ENCODE data around the gene RIC3. TPM values are rescaled to one million over a fixed set of nuclear protein-coding genes. Genes with fewer than 3 reads are reported as not detected.

The RIC3 gene
- total and polyA plus RNA-seq, 2 donors (not counting 3 experiments of a cell fraction or from before 2014, with no cell fraction given), result not detected

DNA sequence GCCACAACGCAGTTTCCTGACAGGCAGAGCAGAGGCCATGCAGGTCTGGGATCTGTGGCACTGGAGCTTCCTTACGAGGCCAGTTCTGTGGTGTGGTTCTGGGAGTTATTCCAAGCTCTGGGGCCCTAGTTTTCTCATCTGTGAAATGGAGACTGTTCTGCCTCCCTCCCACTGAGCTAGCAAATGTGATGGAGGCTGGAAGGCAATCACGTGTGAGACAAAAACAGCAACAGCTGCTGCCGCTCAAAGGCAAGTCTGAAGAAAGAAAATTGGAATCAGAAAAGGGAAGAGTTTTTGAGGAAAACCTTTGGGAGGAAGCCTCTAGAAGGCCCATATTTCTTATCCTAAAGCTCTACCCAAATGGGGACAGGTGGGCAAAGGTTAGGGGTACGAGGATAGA is 8.3 kb upstream of the RIC3 start:
- no peaks in the 10 kb centered on the region for H3K9me1 ChIP-seq (replicated peaks; ENCODE audit: control insufficient read depth, extremely low read depth, insufficient read depth, low read length)
- dilution Hi-C loops (cut with MboI; ENCODE audit: extremely low pct_ligation_motif_present, low sequenced_read_pairs) (no loop called here), intact Hi-C loops (cut with micrococcal nuclease) (no loop called here)
- H2AFZ ChIP-seq (ENCODE audit: low read depth, low read length), result no peak overlapping the region
- H3K79me2 ChIP-seq (ENCODE audit: control insufficient read depth, insufficient read depth, low read length), result no peaks in the 10 kb centered on the region
- FAIRE-seq, result no peak
- H3K9ac ChIP-seq (replicated peaks; ENCODE audit: extremely low read depth, insufficient read depth, low read length), result no peak overlapping the region
- H4K20me1 ChIP-seq (replicated peaks; ENCODE audit: control insufficient read depth, extremely low read depth, insufficient read depth, low read length), result no peaks in the 10 kb centered on the region
- H3K9me3 ChIP-seq (replicated peaks; ENCODE audit: control insufficient read depth, insufficient read depth, low read length), result no peaks in the 10 kb centered on the region
- POLR2A ChIA-PET, result no interaction called here
- H3K36me3 ChIP-seq (ENCODE audit: control insufficient read depth in 2 of 2, extremely low read depth in 1 of 2, insufficient read depth in 2 of 2, low read length in 2 of 2), result no peaks in the 10 kb centered on the region
- no TSS peak for BruUV-seq (replicated peaks)
- no peak overlapping the region for H3K4me3 ChIP-seq (replicated peaks in 1 of 3; ENCODE audit: insufficient read depth in 1 of 3, low read depth in 1 of 3, low read length in 3 of 3)
- CTCF ChIA-PET, result no interaction called here
- no peak for DNase-seq (ENCODE audit: low read depth, low spot score)
- no peak overlapping the region for H3K27ac ChIP-seq (ENCODE audit: insufficient read depth, low read depth, low read length)
- peaks cover 0 to 4% of the 10 kb centered on the region in 2 experiments for H3K27me3 ChIP-seq (ENCODE audit: control insufficient read depth in 2 of 2, insufficient read depth in 2 of 2, low read length in 2 of 2)
- no peak overlapping the region for H3K4me2 ChIP-seq (ENCODE audit: insufficient read depth, low read length)
- TF ChIP-seq MYC (IDR thresholded peaks at IDR 0.05; ENCODE audit: low read depth, low read length) (no peak), GATA2 (IDR thresholded peaks at IDR 0.05; ENCODE audit: insufficient read depth, insufficient read length, low read depth, low read length) (no peak), POLR2AphosphoS5 (IDR thresholded peaks at IDR 0.05; ENCODE audit: insufficient read depth, low read depth, low read length) (no peak), POLR2A (IDR thresholded peaks at IDR 0.05; ENCODE audit: low read depth, low read length) (no peak), CTCF (IDR thresholded peaks at IDR 0.05; ENCODE audit: extremely low read depth in 1 of 2, insufficient read depth in 1 of 2, low read depth in 1 of 2, low read length in 2 of 2) (no peak), JUN (IDR thresholded peaks at IDR 0.05; ENCODE audit: borderline replicate concordance, insufficient read depth, insufficient read length, low read depth) (no peak), EZH2 (IDR thresholded peaks at IDR 0.05; ENCODE audit: borderline replicate concordance, low read depth, low read length, severe bottlenecking) (no peak), FOS (IDR thresholded peaks at IDR 0.05; ENCODE audit: borderline replicate concordance, insufficient read depth, low read length) (no peak)
- TF ChIP-seq, protein P1, sequence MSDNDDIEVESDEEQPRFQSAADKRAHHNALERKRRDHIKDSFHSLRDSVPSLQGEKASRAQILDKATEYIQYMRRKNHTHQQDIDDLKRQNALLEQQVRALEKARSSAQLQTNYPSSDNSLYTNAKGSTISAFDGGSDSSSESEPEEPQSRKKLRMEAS (IDR thresholded peaks at IDR 0.05; ENCODE audit: insufficient read depth, insufficient read length), result no peak
- H3K4me1 ChIP-seq (ENCODE audit: control insufficient read depth, extremely low read depth, insufficient read depth, low read length), result no peaks in the 10 kb centered on the region
